ENCODE data around the gene HPGDS. TPM values are rescaled to one million over a fixed set of nuclear protein-coding genes. Genes with fewer than 3 reads are reported as not detected.

The HPGDS gene
- total and polyA plus RNA-seq, 8 donors, result 0.16 to 2.9 (median 0.54) TPM

GRCh38 chr4:94253036-94253435, 89.6 kb downstream of the HPGDS start:
- ATAC-seq, result no peak
- no peaks in the 10 kb centered on the region for H3K27me3 ChIP-seq
- whole genome bisulfite sequencing, 2 donors, result 93 to 95% methylated on average over 3 of the region's 3 CpGs
- intact Hi-C loops (cut with DNase I), result no loop called here
- TF ChIP-seq, protein P1, sequence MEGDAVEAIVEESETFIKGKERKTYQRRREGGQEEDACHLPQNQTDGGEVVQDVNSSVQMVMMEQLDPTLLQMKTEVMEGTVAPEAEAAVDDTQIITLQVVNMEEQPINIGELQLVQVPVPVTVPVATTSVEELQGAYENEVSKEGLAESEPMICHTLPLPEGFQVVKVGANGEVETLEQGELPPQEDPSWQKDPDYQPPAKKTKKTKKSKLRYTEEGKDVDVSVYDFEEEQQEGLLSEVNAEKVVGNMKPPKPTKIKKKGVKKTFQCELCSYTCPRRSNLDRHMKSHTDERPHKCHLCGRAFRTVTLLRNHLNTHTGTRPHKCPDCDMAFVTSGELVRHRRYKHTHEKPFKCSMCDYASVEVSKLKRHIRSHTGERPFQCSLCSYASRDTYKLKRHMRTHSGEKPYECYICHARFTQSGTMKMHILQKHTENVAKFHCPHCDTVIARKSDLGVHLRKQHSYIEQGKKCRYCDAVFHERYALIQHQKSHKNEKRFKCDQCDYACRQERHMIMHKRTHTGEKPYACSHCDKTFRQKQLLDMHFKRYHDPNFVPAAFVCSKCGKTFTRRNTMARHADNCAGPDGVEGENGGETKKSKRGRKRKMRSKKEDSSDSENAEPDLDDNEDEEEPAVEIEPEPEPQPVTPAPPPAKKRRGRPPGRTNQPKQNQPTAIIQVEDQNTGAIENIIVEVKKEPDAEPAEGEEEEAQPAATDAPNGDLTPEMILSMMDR (IDR thresholded peaks at IDR 0.05), result no peak
- H3K4me3 ChIP-seq, result no peak overlapping the region
- no peaks in the 10 kb centered on the region for H3K9me3 ChIP-seq
- H3K27ac ChIP-seq, result no peak overlapping the region
- H3K36me3 ChIP-seq, result peaks cover 0 to 15% (median 7%) of the 10 kb centered on the region in 3 donors
- no peaks in the 10 kb centered on the region for H3K4me1 ChIP-seq
- FAIRE-seq, result no peak
- no peak for DNase-seq

- no peak for ATAC-seq
- Histone ChIP-seq H3K9me3 (no peaks in the 10 kb centered on the region), H3K4me1 (no peaks in the 10 kb centered on the region), H3K27me3 (no peaks in the 10 kb centered on the region), H3K4me3 (no peak overlapping the region), H3K36me3 (peaks cover 0 to 15% (median 7%) of the 10 kb centered on the region in 3 donors), H3K27ac (no peak overlapping the region)
- intact Hi-C loops (cut with DNase I), result no loop called here
- TF ChIP-seq, protein P1 (IDR thresholded peaks at IDR 0.05), result no peak
- no peak for FAIRE-seq
- no peak for DNase-seq
Observed at GRCh38 chr4:94251094-94251493, 91.5 kb downstream of the HPGDS start.

Other genes with a start within 250 kb of the HPGDS start
- 10 to 100 TPM in 1 of 6 donors, 1 to 10 TPM in 5; 6.4 to 14.1 (median 9.2) TPM for gene SMARCAD1, start 135.0 kb downstream of the HPGDS start, total RNA-seq
- 1 to 10 TPM; 4.9 to 9.8 TPM for gene SMARCAD1, start 135.0 kb downstream of the HPGDS start, polyA plus RNA-seq
- gene PDLIM5, start 109.1 kb upstream of the HPGDS start, total RNA-seq, result 10 to 100 TPM; 47.1 to 99.0 (median 53.4) TPM
- gene PDLIM5, start 109.1 kb upstream of the HPGDS start, polyA plus RNA-seq, result 10 to 100 TPM; 13.2 to 18.1 TPM